ENCODE measurements around the gene TMEM121.
"Not testable (repeated sequence)": the region's sequence is repeated elsewhere in the genome, so short reads cannot be mapped to it uniquely, and the experiment has no call there.

TMEM121 gene

GRCh38 chr14:105533811-105534498 lies 7.6 kb downstream of the TMEM121 start:
- Histone ChIP-seq H3K36me3 (ENCODE audit: insufficient read depth, low read length) (no peaks in the 10 kb centered on the region), H3K9ac (ENCODE audit: low read depth, low read length) (no peak overlapping the region)

GRCh38 chr14:105534586-105534985 lies 8.2 kb downstream of the TMEM121 start:
- Histone ChIP-seq H3K9me3 (ENCODE audit: control insufficient read depth, insufficient read depth, low read length) (no peaks in the 10 kb centered on the region), H3K4me1 (ENCODE audit: insufficient read depth, low read length) (no peaks in the 10 kb centered on the region), H3K36me3 (ENCODE audit: insufficient read depth, low read length) (no peaks in the 10 kb centered on the region), H3K9ac (ENCODE audit: low read depth, low read length) (no peak overlapping the region)

More at GRCh38 chr14:105533811-105534498, 7.6 kb downstream of the TMEM121 start:
- Histone ChIP-seq H3K9me3 (ENCODE audit: control insufficient read depth, insufficient read depth, low read length) (no peaks in the 10 kb centered on the region), H3K4me1 (ENCODE audit: insufficient read depth, low read length) (no peaks in the 10 kb centered on the region)

GRCh38 chr14:105536051-105536450 lies 9.7 kb downstream of the TMEM121 start:
- no peaks in the 10 kb centered on the region for H3K36me3 ChIP-seq (ENCODE audit: insufficient read depth, low read length)
- no peaks in the 10 kb centered on the region for H3K9me3 ChIP-seq (ENCODE audit: control insufficient read depth, insufficient read depth, low read length)
- H3K4me1 ChIP-seq (ENCODE audit: insufficient read depth, low read length) = no peaks in the 10 kb centered on the region
- H3K9ac ChIP-seq (ENCODE audit: low read depth, low read length) = no peak overlapping the region

GRCh38 chr14:105536691-105537579 lies 10.6 kb downstream of the TMEM121 start:
- H3K9me3 ChIP-seq (ENCODE audit: control insufficient read depth, insufficient read depth, low read length) = no peaks in the 10 kb centered on the region
- H3K36me3 ChIP-seq (ENCODE audit: insufficient read depth, low read length) = no peaks in the 10 kb centered on the region
- H3K4me1 ChIP-seq (ENCODE audit: insufficient read depth, low read length) = no peaks in the 10 kb centered on the region
- no peak overlapping the region for H3K9ac ChIP-seq (ENCODE audit: low read depth, low read length)

GRCh38 chr14:105537580-105538474 lies 11.4 kb downstream of the TMEM121 start:
- H3K36me3 ChIP-seq (ENCODE audit: insufficient read depth, low read length) = no peaks in the 10 kb centered on the region
- no peak overlapping the region for H3K9ac ChIP-seq (ENCODE audit: low read depth, low read length)
- no peaks in the 10 kb centered on the region for H3K4me1 ChIP-seq (ENCODE audit: insufficient read depth, low read length)
- H3K9me3 ChIP-seq (ENCODE audit: control insufficient read depth, insufficient read depth, low read length) = no peaks in the 10 kb centered on the region

GRCh38 chr14:105538481-105539049 lies 12.2 kb downstream of the TMEM121 start:
- Histone ChIP-seq H3K36me3 (ENCODE audit: insufficient read depth, low read length) (no peaks in the 10 kb centered on the region), H3K9ac (ENCODE audit: low read depth, low read length) (no peak overlapping the region), H3K4me1 (ENCODE audit: insufficient read depth, low read length) (no peaks in the 10 kb centered on the region), H3K9me3 (ENCODE audit: control insufficient read depth, insufficient read depth, low read length) (no peaks in the 10 kb centered on the region)

GRCh38 chr14:105540811-105541210 lies 14.4 kb downstream of the TMEM121 start:
- Histone ChIP-seq H3K36me3 (ENCODE audit: insufficient read depth, low read length) (no peaks in the 10 kb centered on the region), H3K9me3 (ENCODE audit: control insufficient read depth, insufficient read depth, low read length) (no peaks in the 10 kb centered on the region), H3K4me1 (ENCODE audit: insufficient read depth, low read length) (no peaks in the 10 kb centered on the region)

GRCh38 chr14:105541218-105541875 lies 15.0 kb downstream of the TMEM121 start:
- no peaks in the 10 kb centered on the region for H3K36me3 ChIP-seq (ENCODE audit: insufficient read depth, low read length)
- H3K4me1 ChIP-seq (ENCODE audit: insufficient read depth, low read length) = no peaks in the 10 kb centered on the region
- no peaks in the 10 kb centered on the region for H3K9me3 ChIP-seq (ENCODE audit: control insufficient read depth, insufficient read depth, low read length)
- no peak overlapping the region for H3K9ac ChIP-seq (ENCODE audit: low read depth, low read length)

More at GRCh38 chr14:105540811-105541210, 14.4 kb downstream of the TMEM121 start:
- no peak overlapping the region for H3K9ac ChIP-seq (ENCODE audit: low read depth, low read length)

- not testable (repeated sequence) for H3K36me3 ChIP-seq (ENCODE audit: insufficient read depth, low read length); H3K9me3 ChIP-seq (ENCODE audit: control insufficient read depth, insufficient read depth, low read length)
These were observed 19.3 kb downstream of the TMEM121 start for GRCh38 chr14:105545676-105546075.

GRCh38 chr14:105546410-105546809 lies 20.0 kb downstream of the TMEM121 start:
- not testable (repeated sequence) for H3K36me3 ChIP-seq (ENCODE audit: insufficient read depth, low read length); H3K4me1 ChIP-seq (ENCODE audit: insufficient read depth, low read length); H3K9ac ChIP-seq (ENCODE audit: low read depth, low read length); H3K9me3 ChIP-seq (ENCODE audit: control insufficient read depth, insufficient read depth, low read length)

More at GRCh38 chr14:105545676-105546075, 19.3 kb downstream of the TMEM121 start:
- not testable (repeated sequence) for H3K9ac ChIP-seq (ENCODE audit: low read depth, low read length); H3K4me1 ChIP-seq (ENCODE audit: insufficient read depth, low read length)

- H3K9me3 ChIP-seq (ENCODE audit: control insufficient read depth, insufficient read depth, low read length) = not testable (repeated sequence)
These were observed 20.7 kb downstream of the TMEM121 start for GRCh38 chr14:105547072-105547471.

GRCh38 chr14:105547741-105548169 lies 21.4 kb downstream of the TMEM121 start:
- no peaks in the 10 kb centered on the region for H3K9me3 ChIP-seq (ENCODE audit: control insufficient read depth, insufficient read depth, low read length)

More at GRCh38 chr14:105547072-105547471, 20.7 kb downstream of the TMEM121 start:
- not testable (repeated sequence) for H3K36me3 ChIP-seq (ENCODE audit: insufficient read depth, low read length); H3K4me1 ChIP-seq (ENCODE audit: insufficient read depth, low read length); H3K9ac ChIP-seq (ENCODE audit: low read depth, low read length)

GRCh38 chr14:105549481-105549880 lies 23.1 kb downstream of the TMEM121 start:
- H3K4me1 ChIP-seq (ENCODE audit: insufficient read depth, low read length) = no peaks in the 10 kb centered on the region
- no peaks in the 10 kb centered on the region for H3K9me3 ChIP-seq (ENCODE audit: control insufficient read depth, insufficient read depth, low read length)
- H3K36me3 ChIP-seq (ENCODE audit: insufficient read depth, low read length) = no peaks in the 10 kb centered on the region
- no peak overlapping the region for H3K9ac ChIP-seq (ENCODE audit: low read depth, low read length)

More at GRCh38 chr14:105547741-105548169, 21.4 kb downstream of the TMEM121 start:
- H3K4me1 ChIP-seq (ENCODE audit: insufficient read depth, low read length) = no peaks in the 10 kb centered on the region
- H3K36me3 ChIP-seq (ENCODE audit: insufficient read depth, low read length) = no peaks in the 10 kb centered on the region
- H3K9ac ChIP-seq (ENCODE audit: low read depth, low read length) = no peak overlapping the region

Data from ES-I3 (cell line).